NCI-H2227 (cell line): ENCODE results near the gene BRSK2.

ENCODE experiments used
- DNase-seq: peaks from one replicate; lab custom pipeline; 2025; ENCODE audit not compliant: unreplicated experiment; lab: John Stamatoyannopoulos, UW

Gene BRSK2

GRCh38 chr11:1461826-1462697 is 72.3 kb downstream of the BRSK2 start:
- DNase-seq = no peak

GRCh38 chr11:1462698-1462975 is 72.9 kb downstream of the BRSK2 start:
- DNase-seq = no peak

DNA sequence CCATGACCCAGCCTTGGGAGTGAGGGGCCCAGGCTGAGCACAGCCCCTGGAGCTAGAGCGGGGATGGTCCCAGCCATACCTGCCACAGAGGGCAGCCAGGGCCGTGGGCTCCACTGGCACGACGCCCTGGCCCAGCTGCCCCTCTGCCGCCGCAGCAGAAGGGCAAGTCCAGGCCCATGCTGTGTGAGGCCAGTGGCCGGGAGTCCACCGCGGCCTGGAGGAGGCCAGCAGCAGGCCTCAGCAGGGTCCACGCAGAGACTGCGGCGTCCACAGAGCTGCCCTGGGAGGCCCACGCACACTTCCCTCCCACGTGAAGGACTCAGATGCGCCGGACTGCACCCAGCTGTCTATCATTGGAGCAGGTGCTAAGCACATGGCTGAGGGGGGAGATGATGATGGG is 73.3 kb downstream of the BRSK2 start:
- DNase-seq = no peak

DNA sequence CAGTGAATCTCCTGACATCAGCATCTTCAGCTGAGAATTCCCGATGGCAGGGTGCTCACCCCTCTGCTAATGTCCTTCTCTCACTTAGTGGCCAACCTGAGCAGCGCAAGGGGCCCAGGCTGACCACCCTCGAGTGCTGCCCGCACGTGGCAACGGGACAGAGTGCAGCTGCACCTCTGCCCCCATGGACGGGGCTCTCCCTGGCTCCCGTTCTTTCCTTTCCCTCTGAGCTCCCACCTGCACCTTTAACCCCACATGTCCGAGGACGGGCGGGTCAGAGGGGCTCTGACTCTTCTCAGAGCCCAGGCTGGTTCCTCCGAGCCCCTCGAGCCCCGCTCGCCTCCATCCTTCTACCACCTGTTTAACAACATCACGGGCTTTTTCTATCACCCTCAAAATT is 77.0 kb downstream of the BRSK2 start:
- no peak for DNase-seq

DNA sequence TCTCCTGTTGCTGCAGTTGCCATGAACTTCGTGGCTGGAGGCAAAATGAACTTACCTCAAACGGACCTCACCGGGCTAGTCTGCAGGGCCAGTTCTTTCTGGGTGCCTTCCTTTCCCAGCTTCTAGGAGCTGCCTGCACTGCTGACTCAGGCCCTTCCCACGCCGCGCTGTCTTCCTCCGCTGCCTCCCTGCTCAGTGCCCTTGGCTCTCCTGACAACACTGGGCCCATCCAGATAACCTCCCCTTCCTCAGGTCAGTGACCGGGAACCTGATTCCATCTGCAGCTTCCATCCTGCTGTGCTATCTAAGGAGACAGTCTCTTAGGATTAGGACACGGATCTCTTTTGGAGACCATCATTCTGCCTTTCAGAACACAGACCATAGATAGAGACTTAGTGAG is 77.5 kb downstream of the BRSK2 start:
- no peak for DNase-seq

DNA sequence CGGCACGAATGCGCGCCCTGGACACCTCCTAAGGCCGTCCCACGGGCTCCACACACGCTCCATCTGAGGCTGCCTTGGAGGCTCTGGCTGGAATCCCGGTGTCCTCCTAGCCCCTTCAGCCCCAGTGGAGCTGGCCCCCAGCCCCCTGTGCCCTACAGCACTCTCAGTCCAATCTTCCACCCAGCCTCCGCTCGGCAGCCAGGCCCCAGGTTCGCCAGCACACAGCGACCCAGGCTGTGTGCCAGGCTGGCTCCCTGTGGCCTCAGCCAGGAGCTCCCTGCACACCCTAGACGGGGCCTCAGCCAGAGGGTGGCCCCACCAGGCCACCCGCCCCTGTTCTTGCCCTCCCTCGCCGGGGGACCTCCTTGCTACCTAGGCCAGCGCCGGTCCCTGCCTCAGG is 78.3 kb downstream of the BRSK2 start:
- no peak for DNase-seq

DNA sequence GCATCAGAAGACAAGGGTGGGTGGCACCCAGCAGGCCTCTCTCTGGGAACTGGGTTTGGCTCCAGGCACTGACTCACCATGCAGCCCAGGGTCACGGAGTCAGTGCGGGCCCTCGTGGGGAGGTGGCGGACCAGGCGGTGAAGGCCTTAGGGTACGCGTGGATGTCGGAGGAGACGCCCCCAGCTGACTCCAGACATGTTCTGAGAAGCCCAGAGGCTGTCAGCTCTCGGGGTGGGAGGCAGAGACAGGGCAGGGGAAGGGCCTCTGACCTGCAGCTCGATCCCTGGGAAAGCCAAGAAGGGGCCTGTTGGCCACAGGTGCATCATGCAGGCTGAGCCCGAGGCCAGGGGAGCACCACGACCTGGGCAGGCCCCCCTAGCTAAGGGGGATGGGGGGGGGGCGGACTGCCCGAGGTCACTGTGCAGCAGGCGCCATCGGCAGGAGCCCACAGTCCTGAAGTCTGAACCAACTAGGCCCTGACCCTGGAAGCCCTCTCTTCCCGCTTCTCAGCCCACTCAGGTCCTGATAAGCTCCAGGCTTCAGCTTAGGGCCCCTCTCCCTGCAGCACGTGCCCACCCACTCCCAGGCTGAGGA is 78.8 kb downstream of the BRSK2 start:
- no peak for DNase-seq

GRCh38 chr11:1469287-1469910 is 79.7 kb downstream of the BRSK2 start:
- DNase-seq = no peak

GRCh38 chr11:1469911-1470680 is 80.4 kb downstream of the BRSK2 start:
- no peak for DNase-seq

DNA sequence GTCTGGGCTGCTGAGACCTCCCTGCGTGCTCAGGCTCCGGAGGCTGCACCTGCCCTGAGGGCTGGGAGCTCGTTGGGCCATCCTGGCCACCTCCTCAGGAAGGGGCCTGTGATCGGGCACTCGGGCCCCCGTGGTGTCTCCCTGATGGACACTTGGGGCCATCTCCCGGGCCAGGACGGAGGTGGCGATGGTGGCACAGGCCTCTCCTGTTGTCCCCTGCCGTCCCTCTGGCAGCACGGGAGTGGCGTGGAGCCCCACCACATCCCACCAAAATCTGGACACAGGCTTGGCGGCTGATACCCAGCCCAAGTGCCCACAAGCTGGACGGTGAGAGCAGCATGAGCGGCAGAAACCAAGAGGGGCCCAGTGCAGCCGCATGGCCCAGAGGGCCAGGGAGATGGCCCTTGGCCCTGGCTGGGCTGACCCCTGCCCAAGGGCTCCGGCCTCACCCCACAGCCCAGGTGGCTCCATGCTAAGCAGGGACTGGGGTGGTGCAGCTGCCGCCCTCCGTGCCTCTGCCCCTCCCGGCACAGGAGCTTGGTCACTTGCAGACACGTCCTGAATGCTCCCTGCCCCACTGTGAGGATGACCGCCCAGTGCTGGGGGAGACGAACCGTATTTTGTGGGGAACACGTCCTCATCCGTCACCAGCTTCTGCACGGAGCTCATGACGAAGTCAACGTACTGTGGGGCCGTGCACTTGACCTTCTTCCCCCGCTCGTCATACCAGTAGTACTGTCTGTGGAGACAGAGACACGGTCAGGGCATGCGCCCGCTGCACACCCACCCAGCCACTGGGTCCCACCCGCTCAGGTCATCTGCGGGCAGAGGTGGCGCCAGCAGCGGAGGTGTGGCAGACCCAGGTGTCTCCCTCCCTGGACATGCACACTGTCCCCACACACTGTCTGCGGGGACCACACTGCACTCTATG is 81.2 kb downstream of the BRSK2 start:
- no peak for DNase-seq

DNA sequence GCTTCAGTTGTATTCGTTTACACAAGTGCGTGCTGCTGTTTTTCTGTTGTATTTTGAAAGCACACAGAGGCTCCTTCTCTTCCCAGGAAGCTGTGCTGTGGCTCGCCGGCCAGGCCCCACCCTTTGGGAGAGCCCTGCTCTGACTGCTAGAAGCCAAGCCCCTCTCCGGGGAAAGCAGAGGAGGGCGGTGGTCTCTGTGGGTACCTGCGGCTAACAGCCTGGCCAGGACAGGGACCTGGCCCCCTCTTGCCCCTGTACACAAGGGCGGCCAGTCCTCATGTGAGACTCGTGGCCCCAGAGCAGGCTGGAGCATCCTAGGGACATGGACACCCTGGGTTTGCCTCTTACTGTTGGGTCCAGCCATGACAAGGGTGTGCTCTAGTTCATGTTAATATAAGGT is 82.0 kb downstream of the BRSK2 start:
- no peak for DNase-seq

DNA sequence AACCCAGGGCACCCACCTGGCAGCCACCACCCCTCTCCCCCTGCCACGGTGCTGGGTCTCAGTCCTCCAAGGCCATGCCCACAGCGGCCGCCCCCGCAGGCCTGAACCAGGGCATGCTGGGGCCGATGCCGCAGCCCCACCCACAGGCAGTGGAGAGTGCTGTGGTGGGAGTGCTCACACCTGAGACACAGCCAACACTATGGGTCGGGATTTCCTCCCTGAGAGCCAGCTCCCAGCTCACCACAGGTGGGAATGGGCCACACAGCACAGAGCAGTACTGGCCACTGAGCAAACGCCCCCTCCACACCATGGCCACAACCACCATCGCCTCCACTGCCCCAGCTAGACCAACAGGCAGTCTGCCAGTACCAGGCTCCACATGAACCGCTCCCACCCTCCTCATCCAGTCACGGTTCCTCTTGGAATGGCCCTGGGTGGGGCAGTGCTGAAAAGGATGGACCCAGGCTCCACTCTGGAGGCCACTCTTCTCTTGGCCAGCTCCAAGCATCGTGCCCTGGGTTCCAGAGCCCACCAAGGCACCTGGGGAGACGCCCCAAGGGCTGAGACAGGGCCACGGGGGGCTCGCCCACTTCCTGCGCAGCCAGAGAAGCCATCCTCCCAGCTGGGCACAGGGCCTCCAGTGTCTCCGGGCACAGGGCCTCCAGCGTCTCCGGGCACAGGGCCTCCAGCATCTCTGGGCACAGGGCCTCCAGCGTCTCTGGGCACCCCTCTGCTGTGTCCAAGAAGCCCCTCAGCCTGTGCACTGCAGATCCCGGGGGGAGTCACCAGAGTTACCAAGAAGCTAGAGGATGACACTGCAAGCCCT is 82.7 kb downstream of the BRSK2 start:
- DNase-seq = no peak

GRCh38 chr11:1473011-1473628 is 83.4 kb downstream of the BRSK2 start:
- no peak for DNase-seq

DNA sequence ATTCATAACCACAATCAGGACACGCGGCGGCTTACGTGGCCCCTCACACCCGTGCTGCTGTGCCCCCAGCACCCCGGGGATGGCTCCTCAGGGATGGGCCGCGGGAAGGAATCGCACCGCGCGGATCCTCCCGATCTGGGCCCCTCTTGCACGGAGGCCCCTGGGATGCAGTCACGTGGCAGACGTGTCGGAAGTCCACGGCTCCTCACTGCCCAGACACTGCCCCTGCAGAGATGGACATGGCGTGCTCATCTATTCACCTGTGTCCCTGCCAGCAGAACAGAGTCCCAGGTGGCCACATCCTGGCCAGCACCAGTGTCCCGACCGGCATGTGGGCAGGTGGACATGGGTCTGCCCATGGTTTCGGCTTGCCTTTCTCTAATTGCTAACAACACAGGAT is 84.1 kb downstream of the BRSK2 start:
- no peak for DNase-seq

DNA sequence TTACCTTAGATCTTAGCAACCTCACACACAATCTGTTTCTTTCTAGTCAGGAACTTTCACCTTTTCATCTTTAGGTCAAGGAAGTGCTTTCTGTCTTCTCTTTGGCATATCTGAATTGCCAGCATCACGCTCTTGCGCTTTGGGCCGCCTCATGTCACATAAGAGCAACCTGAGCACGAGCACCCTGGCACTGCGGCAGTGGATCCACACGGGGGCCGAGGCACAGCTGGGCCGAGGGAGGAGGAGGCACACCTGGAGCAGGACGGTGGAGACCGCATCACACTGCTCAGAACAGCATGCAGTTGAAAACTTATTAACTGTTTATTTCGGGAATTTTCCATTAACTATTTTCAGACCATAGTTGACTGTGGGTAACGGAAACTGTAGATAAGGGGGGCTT is 86.1 kb downstream of the BRSK2 start:
- no peak for DNase-seq

GRCh38 chr11:1476940-1477736 is 87.4 kb downstream of the BRSK2 start:
- no peak for DNase-seq

- DNase-seq = no peak
Measured at GRCh38 chr11:1478011-1478410, 88.3 kb downstream of the BRSK2 start.

DNA sequence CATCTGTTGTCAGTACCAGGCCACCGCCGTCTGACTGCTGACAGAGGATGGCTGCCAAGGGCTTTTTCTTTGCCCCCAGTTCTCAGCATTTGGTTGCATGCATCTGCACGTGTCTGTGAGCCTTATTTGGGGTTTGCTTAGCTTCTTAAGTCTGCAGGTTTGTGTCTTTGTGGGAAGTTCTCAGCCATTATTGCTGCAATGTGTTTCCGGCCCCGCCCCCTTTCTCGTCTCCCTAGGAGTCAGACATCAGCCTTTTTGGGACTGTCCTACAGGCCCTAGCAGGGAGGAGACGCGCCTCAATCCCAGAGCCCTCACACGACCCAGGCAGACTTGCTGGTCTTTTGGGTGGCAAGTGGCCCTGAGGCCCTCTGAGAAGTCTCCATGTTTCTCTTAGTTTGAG is 88.8 kb downstream of the BRSK2 start:
- no peak for DNase-seq
